ENCODE results near the gene CDHR1.
A peak's percentile ranks its signal among the peaks of the same experiment; 100 is the strongest.

The CDHR1 gene

DNA sequence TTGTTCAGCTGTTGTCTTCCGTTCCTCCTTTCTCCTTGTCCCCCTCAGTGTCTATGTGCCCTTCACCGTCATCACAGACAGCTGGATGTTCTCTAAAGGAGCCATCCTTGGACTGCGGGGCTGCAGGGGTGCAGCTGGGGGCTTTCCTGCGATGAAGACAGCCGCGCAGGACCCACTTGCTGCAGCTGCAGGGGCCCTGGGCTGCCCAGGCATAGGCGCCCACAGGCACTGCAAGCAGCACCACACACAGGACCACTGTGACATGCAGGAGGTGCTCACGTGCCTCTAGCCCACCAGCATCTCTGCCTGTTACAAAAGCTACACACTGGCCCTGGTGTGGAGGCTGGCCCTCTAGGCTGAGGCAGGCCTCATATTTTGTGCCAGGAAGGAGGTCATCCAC, 27.6 kb downstream of the CDHR1 start:
- no peak for DNase-seq (ENCODE audit: low read depth)
- TF ChIP-seq, protein P1, sequence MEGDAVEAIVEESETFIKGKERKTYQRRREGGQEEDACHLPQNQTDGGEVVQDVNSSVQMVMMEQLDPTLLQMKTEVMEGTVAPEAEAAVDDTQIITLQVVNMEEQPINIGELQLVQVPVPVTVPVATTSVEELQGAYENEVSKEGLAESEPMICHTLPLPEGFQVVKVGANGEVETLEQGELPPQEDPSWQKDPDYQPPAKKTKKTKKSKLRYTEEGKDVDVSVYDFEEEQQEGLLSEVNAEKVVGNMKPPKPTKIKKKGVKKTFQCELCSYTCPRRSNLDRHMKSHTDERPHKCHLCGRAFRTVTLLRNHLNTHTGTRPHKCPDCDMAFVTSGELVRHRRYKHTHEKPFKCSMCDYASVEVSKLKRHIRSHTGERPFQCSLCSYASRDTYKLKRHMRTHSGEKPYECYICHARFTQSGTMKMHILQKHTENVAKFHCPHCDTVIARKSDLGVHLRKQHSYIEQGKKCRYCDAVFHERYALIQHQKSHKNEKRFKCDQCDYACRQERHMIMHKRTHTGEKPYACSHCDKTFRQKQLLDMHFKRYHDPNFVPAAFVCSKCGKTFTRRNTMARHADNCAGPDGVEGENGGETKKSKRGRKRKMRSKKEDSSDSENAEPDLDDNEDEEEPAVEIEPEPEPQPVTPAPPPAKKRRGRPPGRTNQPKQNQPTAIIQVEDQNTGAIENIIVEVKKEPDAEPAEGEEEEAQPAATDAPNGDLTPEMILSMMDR (conservative IDR thresholded peaks at IDR 0.05; ENCODE audit: control insufficient read depth, insufficient read depth, low read depth, low read length) = no peak
- no peak overlapping the region for H3K4me3 ChIP-seq (ENCODE audit: control insufficient read depth, low read depth, low read length)

DNA sequence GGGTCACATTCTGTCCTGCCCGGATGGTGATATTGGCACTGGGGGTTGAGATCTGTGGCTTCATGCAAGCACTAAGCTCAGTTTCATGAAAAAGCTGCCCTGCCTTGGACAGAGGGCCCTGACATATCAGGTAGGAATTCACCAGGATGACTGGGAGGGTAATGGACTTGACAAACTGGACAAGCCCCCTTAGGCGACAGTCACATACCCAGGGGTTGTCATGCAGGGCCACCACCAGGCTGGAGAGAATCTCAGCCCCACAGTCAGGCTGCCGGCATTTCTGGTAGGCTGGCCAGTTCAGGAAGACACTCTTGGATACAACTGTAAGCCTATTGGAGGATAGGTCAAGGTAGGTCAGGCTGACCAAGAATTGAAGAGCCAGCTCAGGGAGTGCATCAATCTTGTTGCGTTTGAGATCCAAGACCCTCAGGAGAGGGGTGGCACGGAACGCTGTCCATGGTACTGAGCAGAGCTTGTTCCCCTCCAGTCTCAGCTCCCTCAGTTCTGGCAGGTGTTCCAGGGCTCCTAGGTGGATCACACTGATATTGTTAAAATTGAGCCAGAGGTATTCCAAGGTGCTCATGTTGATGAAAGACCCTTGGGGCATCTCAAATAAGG, 30.2 kb downstream of the CDHR1 start:
- no peak overlapping the region for H3K4me3 ChIP-seq (ENCODE audit: control insufficient read depth, low read depth, low read length)
- TF ChIP-seq, protein P1 (conservative IDR thresholded peaks at IDR 0.05; ENCODE audit: control insufficient read depth, insufficient read depth, low read depth, low read length) = no peak
- DNase-seq (ENCODE audit: low read depth) = no peak

DNA sequence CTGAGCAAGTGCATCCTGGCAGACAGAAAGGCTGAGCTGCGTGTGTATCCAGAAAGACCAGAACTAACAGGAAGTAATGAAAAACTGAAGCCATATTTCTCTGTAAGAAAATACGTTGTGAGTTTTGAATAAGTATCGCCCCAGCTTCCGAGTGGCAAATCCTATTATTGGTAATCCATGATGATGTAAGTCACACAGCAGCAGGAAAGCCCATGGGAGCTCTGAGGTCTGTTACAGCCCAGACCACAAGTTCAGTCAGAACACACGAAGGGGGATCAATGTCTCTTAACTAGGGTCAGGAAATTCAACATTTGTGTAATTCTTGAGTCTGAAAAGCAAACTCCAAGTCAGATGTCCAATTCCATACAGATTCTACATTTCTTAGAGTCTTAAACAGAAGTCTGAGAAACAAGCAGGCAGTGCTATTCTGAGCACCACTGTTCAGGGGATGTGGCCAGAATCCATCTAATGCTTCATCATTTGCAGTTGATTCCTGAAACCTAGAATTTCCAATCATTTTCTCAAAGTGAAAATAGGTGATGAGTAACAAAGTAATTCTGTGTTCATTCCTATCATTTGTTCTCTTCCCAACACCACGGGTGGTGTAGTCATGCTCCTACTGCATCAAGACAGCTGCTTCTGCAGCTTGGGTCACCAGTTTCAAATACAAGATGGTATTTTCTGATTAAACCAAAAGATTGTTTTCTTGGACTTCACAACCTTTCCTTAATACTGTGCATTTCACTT, 31.3 kb downstream of the CDHR1 start, which contains the start of gene LRIT2:
Gene LRIT2, minus strand, starts transcription at position 118 of the 747 bp plus-strand sequence. Its CDS starts 24 bp downstream, at position 94.
- TF ChIP-seq, protein P1 (conservative IDR thresholded peaks at IDR 0.05; ENCODE audit: control insufficient read depth, insufficient read depth, low read depth, low read length) = no peak
- no peak within 1 kb of the TSS for H3K4me3 ChIP-seq (ENCODE audit: control insufficient read depth, low read depth, low read length)
- no peak for DNase-seq (ENCODE audit: low read depth)

DNA sequence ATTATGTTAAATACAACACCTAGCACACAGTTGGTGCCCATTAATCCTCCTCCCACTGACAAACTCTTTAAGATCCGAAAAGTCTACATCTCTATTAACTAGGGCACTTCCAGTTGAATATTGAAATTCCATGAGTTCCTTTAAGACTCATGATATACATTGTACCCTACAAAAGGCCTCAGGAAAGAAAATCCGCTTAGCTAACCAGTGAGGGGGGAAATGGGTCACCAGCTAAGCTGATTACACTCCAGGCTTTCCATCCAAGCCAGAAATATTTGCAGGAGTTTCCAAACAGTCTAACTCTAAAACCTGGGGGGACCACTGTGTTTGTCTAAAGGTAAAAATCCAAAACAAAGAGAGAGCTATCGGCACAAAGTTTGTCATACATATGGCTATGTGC, 32.3 kb downstream of the CDHR1 start:
- TF ChIP-seq, protein P1 (conservative IDR thresholded peaks at IDR 0.05; ENCODE audit: control insufficient read depth, insufficient read depth, low read depth, low read length) = no peak
- H3K4me3 ChIP-seq (ENCODE audit: control insufficient read depth, low read depth, low read length) = no peak overlapping the region
- no peak for DNase-seq (ENCODE audit: low read depth)

DNA sequence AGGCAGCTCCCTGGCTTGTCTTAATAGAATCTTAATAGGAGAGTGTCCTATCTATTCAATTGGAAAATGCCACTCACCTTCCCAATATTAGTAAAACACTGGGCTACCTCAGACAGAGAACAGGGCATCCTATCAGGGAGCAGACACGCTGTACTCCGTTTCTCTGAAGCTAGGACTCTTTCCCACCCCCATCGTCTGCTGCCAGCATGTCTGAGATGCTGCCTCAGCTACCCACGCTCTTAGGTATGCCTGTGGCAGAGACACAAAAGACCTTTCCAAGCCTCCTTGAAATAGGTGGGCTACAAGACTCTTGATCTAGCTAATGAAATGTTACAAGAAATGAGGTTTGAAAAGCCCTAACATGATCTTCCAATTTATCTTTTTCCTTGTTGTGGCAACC, 33.5 kb downstream of the CDHR1 start:
- TF ChIP-seq, protein P1 (conservative IDR thresholded peaks at IDR 0.05; ENCODE audit: control insufficient read depth, insufficient read depth, low read depth, low read length) = no peak
- DNase-seq (ENCODE audit: low read depth) = no peak

DNA sequence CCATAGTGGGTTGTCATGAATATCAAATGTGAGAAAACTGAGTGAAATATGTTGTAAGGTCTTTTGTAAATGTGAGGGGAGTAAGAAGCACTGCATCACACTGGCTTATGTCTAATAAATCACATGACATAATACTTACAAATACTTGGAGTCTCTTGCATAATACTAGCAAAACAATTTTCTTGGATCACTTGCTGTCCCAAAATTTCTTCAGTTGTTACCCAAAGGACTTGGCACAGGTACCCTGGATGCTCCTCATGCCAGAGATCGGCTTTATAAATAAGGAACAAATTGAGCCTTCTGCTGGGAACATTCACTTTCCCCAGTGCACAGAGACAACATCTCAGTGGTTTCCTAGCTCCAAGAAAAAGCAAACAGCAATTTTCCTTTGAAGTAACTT, 36.0 kb downstream of the CDHR1 start:
- DNase-seq (ENCODE audit: low read depth) = peak; percentile 1
- H3K4me3 ChIP-seq (ENCODE audit: control insufficient read depth, low read depth, low read length) = no peak overlapping the region
- TF ChIP-seq, protein P1 (conservative IDR thresholded peaks at IDR 0.05; ENCODE audit: control insufficient read depth, insufficient read depth, low read depth, low read length) = no peak

More for the DNA sequence above, 33.5 kb downstream of the CDHR1 start:
- no peak overlapping the region for H3K4me3 ChIP-seq (ENCODE audit: control insufficient read depth, low read depth, low read length)
